HEK293T (cell line): ENCODE measurements around the gene NAGS.

ENCODE experiments used
- ELF4 ChIP-seq: fragments of 450-650 bp; IDR thresholded peaks from 2 replicates; pipeline ENCODE4 v1.6.1; 2017; ENCODE audit warnings: antibody characterized with exemption
- FOXA1 ChIP-seq: fragments of 450-650 bp; IDR thresholded peaks from 2 replicates; pipeline ENCODE4 v1.6.1; 2016; ENCODE audit warnings: mild to moderate bottlenecking
- HDGF ChIP-seq: fragments of 450-650 bp; IDR thresholded peaks from 2 replicates; pipeline ENCODE4 v1.6.1; 2017; ENCODE audit warnings: antibody characterized with exemption, borderline replicate concordance
- SP1 ChIP-seq: fragments of 450-650 bp; IDR thresholded peaks from 2 replicates; pipeline ENCODE4 v1.6.1; 2017
- SUZ12 ChIP-seq: fragments of 450-650 bp; IDR thresholded peaks from 2 replicates; pipeline ENCODE4 v1.6.1; 2016; ENCODE audit warnings: mild to moderate bottlenecking
- TARDBP ChIP-seq: fragments of 450-650 bp; IDR thresholded peaks from 2 replicates; pipeline ENCODE4 v1.6.1; 2016
- ZNF384 ChIP-seq: fragments of 450-650 bp; IDR thresholded peaks from 2 replicates; pipeline ENCODE4 v1.6.1; 2016

DNA sequence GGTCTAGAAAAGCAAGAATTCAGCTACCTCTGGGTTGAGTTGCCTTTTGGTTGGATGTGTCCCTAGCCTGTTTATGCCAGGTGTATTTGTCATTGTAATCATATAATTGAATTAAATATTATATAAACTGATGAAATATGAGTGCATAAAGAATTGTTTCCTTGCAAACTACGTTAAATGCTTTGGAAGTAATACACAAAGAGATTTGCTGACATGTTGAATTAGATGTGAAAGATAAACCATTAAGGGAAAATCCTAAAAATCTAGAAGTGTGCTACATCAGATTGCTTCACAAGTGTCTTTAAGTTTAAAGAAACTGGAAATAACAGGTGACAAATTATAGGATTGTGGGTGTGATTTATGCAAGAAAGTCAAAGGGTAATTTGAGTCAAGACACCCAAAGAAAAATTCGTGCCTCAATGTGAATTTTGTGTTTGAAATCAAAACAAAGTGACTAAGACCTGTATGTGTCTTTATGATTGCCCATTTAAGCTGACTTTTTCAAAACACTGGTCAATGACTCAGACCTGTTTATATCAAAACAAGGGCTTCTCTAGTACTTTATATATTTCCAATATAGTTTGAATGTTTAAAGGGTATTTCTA lies 45.6 kb upstream of the NAGS start:
- TF ChIP-seq SUZ12 (no peak), HDGF (no peak), ELF4 (no peak), SP1 (no peak), TARDBP (no peak), FOXA1 (no peak), ZNF384 (no peak)
